ENCODE measurements around the gene USP10.

USP10 gene

DNA sequence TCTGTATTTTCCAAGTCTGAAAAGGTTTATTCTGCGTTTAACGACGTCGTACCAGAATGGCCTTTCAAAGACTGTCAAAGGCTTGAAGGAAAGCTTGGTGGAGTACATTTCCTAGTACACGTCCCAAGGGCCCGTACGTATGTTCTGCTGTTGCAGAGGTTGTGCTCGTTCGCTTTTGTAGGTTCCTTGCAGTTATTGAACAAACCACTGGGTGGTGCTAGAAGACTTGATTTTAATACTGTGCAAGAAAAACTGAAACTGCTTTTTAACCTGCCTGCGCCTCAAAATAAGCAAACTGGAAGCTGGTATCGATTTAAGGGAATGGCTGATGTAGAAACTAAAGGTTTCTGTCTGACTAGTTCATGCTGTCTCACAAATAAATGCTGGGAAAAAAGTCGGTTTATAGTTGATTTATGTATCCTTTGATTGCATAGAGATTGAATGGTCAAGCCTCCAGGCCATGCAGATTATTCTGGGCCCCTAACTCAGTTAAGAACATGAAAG is 54.6 kb downstream of the USP10 start:
- peak; percentile 94 to 95 for DNase-seq (ENCODE audit: low read depth in 2 of 2)
- TF ChIP-seq, protein P1, sequence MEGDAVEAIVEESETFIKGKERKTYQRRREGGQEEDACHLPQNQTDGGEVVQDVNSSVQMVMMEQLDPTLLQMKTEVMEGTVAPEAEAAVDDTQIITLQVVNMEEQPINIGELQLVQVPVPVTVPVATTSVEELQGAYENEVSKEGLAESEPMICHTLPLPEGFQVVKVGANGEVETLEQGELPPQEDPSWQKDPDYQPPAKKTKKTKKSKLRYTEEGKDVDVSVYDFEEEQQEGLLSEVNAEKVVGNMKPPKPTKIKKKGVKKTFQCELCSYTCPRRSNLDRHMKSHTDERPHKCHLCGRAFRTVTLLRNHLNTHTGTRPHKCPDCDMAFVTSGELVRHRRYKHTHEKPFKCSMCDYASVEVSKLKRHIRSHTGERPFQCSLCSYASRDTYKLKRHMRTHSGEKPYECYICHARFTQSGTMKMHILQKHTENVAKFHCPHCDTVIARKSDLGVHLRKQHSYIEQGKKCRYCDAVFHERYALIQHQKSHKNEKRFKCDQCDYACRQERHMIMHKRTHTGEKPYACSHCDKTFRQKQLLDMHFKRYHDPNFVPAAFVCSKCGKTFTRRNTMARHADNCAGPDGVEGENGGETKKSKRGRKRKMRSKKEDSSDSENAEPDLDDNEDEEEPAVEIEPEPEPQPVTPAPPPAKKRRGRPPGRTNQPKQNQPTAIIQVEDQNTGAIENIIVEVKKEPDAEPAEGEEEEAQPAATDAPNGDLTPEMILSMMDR (IDR thresholded peaks at IDR 0.05; ENCODE audit: low read depth, low read length): peak; percentile 69
- no peak overlapping the region for H3K4me3 ChIP-seq (replicated peaks in 1 of 2; ENCODE audit: low read depth in 2 of 2, low read length in 2 of 2)

- TF ChIP-seq, protein P1 (IDR thresholded peaks at IDR 0.05; ENCODE audit: low read depth, low read length): no peak
- no peak for DNase-seq (ENCODE audit: low read depth in 2 of 2)
- H3K4me3 ChIP-seq (replicated peaks in 1 of 2; ENCODE audit: low read depth in 2 of 2, low read length in 2 of 2): no peak overlapping the region
Observed at GRCh38 chr16:84754956-84755672, 55.3 kb downstream of the USP10 start.

DNA sequence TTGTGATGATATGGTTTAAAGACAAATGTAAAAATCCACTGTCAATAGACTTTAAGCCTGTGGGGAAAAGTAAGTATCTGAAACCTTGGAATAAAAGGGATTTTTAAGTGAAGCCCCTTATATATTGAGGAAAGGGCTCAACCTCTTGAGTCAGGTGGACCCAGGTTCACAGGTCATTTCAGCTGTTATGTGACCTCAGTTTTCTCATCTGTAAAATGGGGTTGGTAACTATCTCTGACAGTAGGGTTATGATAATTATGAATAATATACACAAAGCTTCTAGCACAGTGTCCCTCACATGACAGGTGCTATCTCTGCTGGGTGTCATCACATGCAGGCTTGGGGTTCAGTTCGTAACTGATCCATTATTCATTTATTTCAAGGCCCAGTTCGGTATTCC is 57.0 kb downstream of the USP10 start:
- no peak for DNase-seq (ENCODE audit: low read depth in 2 of 2)
- TF ChIP-seq, protein P1 (IDR thresholded peaks at IDR 0.05; ENCODE audit: low read depth, low read length): no peak
- H3K4me3 ChIP-seq (replicated peaks in 1 of 2; ENCODE audit: low read depth in 2 of 2, low read length in 2 of 2): no peak overlapping the region

DNA sequence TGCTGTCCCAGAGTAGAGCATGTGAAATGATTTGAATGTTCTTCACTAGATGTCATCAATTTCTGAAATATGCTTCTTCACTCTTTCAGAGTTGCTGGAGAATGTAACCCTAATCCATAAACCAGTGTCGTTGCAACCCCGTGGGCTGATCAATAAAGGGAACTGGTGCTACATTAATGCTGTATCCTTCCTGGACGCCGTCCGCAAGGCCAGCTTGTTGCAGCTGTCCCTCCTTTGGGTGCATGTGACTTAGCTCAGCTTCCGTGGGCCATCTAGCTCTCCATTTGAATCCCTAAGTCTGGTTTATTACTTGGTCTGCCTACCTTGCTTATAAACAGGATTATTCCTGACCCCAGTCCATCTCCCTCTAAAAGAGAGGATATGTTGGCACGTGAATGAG is 58.8 kb downstream of the USP10 start:
- no peak overlapping the region for H3K4me3 ChIP-seq (replicated peaks in 1 of 2; ENCODE audit: low read depth in 2 of 2, low read length in 2 of 2)
- DNase-seq (ENCODE audit: low read depth in 2 of 2): no peak
- TF ChIP-seq, protein P1 (IDR thresholded peaks at IDR 0.05; ENCODE audit: low read depth, low read length): no peak

- DNase-seq (ENCODE audit: low read depth in 2 of 2): no peak
- TF ChIP-seq, protein P1 (IDR thresholded peaks at IDR 0.05; ENCODE audit: low read depth, low read length): no peak
- no peak overlapping the region for H3K4me3 ChIP-seq (replicated peaks in 1 of 2; ENCODE audit: low read depth in 2 of 2, low read length in 2 of 2)
Observed at GRCh38 chr16:84759061-84759460, 59.3 kb downstream of the USP10 start.

GRCh38 chr16:84759906-84760305 is 60.1 kb downstream of the USP10 start:
- TF ChIP-seq, protein P1 (IDR thresholded peaks at IDR 0.05; ENCODE audit: low read depth, low read length): no peak
- no peak overlapping the region for H3K4me3 ChIP-seq (replicated peaks in 1 of 2; ENCODE audit: low read depth in 2 of 2, low read length in 2 of 2)
- DNase-seq (ENCODE audit: low read depth in 2 of 2): no peak

All from cardiac fibroblast (primary cell).